Prostate gland (tissue), 2 donors: ENCODE measurements around the gene E2F6. TPM values are rescaled to one million over a fixed set of nuclear protein-coding genes. Genes with fewer than 3 reads are reported as not detected.
A peak's percentile ranks its signal among the peaks of the same experiment; 100 is the strongest.

Experiments
- DNase-seq: peaks from one replicate; pipeline ENCODE4 v3.0.0-alpha.2; 2019; ENCODE audit warnings: low spot score
- H3K27ac ChIP-seq, 2 donors: fragments of 200-600 bp; sonication (generic); 2 replicates each; pipeline ENCODE4 v1.5.1; 2017 to 2019
- H3K27me3 ChIP-seq: fragments of 200-600 bp; sonication (generic); replicated peaks from 2 replicates; pipeline ENCODE4 v1.5.1; 2019; ENCODE audit not compliant: insufficient read depth
- H3K36me3 ChIP-seq, 2 donors: fragments of 200-600 bp; sonication (generic); 1 replicate in 1 of 2; 2 replicates in 1 of 2; pipeline versions ENCODE4 v1.5.1 to v1.8.1; 2017 to 2019
- H3K4me1 ChIP-seq: fragments of 200-600 bp; sonication (generic); replicated peaks from 2 replicates; pipeline ENCODE4 v1.5.1; 2019
- H3K4me3 ChIP-seq, 2 donors: fragments of 200-600 bp; sonication (generic); 2 replicates each; pipeline ENCODE4 v1.5.1; 2017 to 2019
- H3K9me3 ChIP-seq: fragments of 200-600 bp; sonication (generic); 2 replicates; pipeline ENCODE4 v1.5.1; 2017
- CTCF ChIP-seq, 4 experiments: fragments of 200-600 bp in 2 of 4; fragments of 450-650 bp in 2 of 4; sonication (generic) in 2 of 4; IDR thresholded peaks; 1 replicate in 3 of 4; 2 replicates in 1 of 4; pipeline ENCODE4 v1.5.1; 2016 to 2019; ENCODE audit warnings: antibody characterized with exemption in 4 of 4, mild to moderate bottlenecking in 2 of 4, moderate library complexity in 2 of 4
- POLR2A ChIP-seq: fragments of 450-650 bp; IDR thresholded peaks from one replicate; pipeline ENCODE4 v1.6.1; 2016; ENCODE audit warnings: antibody characterized with exemption, mild to moderate bottlenecking
- POLR2AphosphoS5 ChIP-seq: sonication (generic); formaldehyde crosslinking; IDR thresholded peaks from one replicate; pipeline ENCODE4 v1.6.1; 2017; ENCODE audit warnings: antibody characterized with exemption
- WGBS: methylation state at CpG from one replicate; pipeline ENCODE4 v1.1.5; 2018; 5-methylcytosine and 5-hydroxymethylcytosine counted together
- intact Hi-C: fragments of 100-400 bp; cut with DNase I; formaldehyde crosslinking; loops from one replicate; pipeline ENCODE4 v1.14.2; 2022
- total RNA-seq, 2 donors: library from RNA; depleted of rRNA; stranded (reverse); fragments of >200 nt; gene quantifications; one replicate each; pipeline ENCODE4 v1.1.0, GENCODE V29; 2016

The E2F6 gene
- total RNA-seq, 2 donors from 2014 or later = 14.2 to 25.2 TPM

GRCh38 chr2:11480859-11481258 lies 14.9 kb upstream of the E2F6 start:
- Histone ChIP-seq H3K27me3 (no peaks in the 10 kb centered on the region), H3K4me3 (no peak overlapping the region), H3K4me1 (peaks cover 4% of the 10 kb centered on the region), H3K9me3 (no peaks in the 10 kb centered on the region), H3K36me3 (no peaks in the 10 kb centered on the region), H3K27ac (peak overlapping the region in 1 of 2 donors; percentile 3)
- WGBS = 58% methylated on average over 7 of the region's 7 CpGs
- intact Hi-C loops = no loop called here
- TF ChIP-seq POLR2A (no peak), POLR2AphosphoS5 (no peak), CTCF (IDR thresholded peaks at IDR 0.05) (no peak)
- DNase-seq = no peak

- DNase-seq = no peak
- Histone ChIP-seq H3K4me3 (no peak overlapping the region), H3K36me3 (no peaks in the 10 kb centered on the region), H3K4me1 (peaks cover 4% of the 10 kb centered on the region), H3K9me3 (no peaks in the 10 kb centered on the region), H3K27ac (peak overlapping the region in 1 of 2 donors; percentile 3), H3K27me3 (no peaks in the 10 kb centered on the region)
- WGBS = 58% methylated on average over 4 of the region's 4 CpGs
- intact Hi-C loops = no loop called here
- no peak for TF ChIP-seq POLR2A
- no peak for TF ChIP-seq CTCF (IDR thresholded peaks at IDR 0.05)
- TF ChIP-seq POLR2AphosphoS5 = no peak
These were observed 14.4 kb upstream of the E2F6 start for GRCh38 chr2:11480406-11480805.

- no peaks in the 10 kb centered on the region for H3K27me3 ChIP-seq
- no peak overlapping the region for H3K27ac ChIP-seq
- intact Hi-C loops = loop anchor here (1.0 to 10.0 kb wide), 3 partner anchors 105 to 306 kb away; no protein-coding TSS in a partner anchor
These were observed 13.1 kb upstream of the E2F6 start for GRCh38 chr2:11478899-11479605.

GRCh38 chr2:11477994-11478393 lies 12.0 kb upstream of the E2F6 start:
- Histone ChIP-seq H3K27ac (no peak overlapping the region), H3K4me3 (no peak overlapping the region), H3K27me3 (no peaks in the 10 kb centered on the region), H3K36me3 (no peaks in the 10 kb centered on the region), H3K4me1 (peaks cover 4% of the 10 kb centered on the region), H3K9me3 (no peaks in the 10 kb centered on the region)
- intact Hi-C loops = loop anchor here (1.0 to 10.0 kb wide), 3 partner anchors 106 to 307 kb away; no protein-coding TSS in a partner anchor
- peak; percentile 62 for TF ChIP-seq POLR2AphosphoS5
- TF ChIP-seq CTCF (IDR thresholded peaks at IDR 0.05) = peak; percentile 86 to 99 (median 92)
- TF ChIP-seq POLR2A = no peak
- peak; percentile 94 for DNase-seq
- WGBS = 38% methylated on average over 2 of the region's 2 CpGs

More at GRCh38 chr2:11478899-11479605, 13.1 kb upstream of the E2F6 start:
- H3K36me3 ChIP-seq = no peaks in the 10 kb centered on the region
- 78% methylated on average over 12 of the region's 12 CpGs for WGBS
- peaks cover 4% of the 10 kb centered on the region for H3K4me1 ChIP-seq
- H3K4me3 ChIP-seq = no peak overlapping the region
- no peaks in the 10 kb centered on the region for H3K9me3 ChIP-seq
- TF ChIP-seq POLR2AphosphoS5 (no peak), POLR2A (no peak), CTCF (IDR thresholded peaks at IDR 0.05) (no peak)
- no peak for DNase-seq
